Suppressor macrophage treated with lipopolysaccharide for 4 hours (primary cell): ENCODE results near the gene CLEC16A.
A peak's percentile ranks its signal among the peaks of the same experiment; 100 is the strongest.
"Not testable (repeated sequence)": the region's sequence is repeated elsewhere in the genome, so short reads cannot be mapped to it uniquely, and the experiment has no call there.

Experiments
- DNase-seq: peaks from one replicate; pipeline ENCODE4 v3.0.0-alpha.2; 2020

Gene CLEC16A

GRCh38 chr16:10944249-10945064, at the start of gene CLEC16A:
Gene CLEC16A (plus strand): TSS chr16:10944564. CDS start chr16:10944718, 154 bp downstream.
- DNase-seq = peak; percentile 98

- DNase-seq = peak; percentile 57
Observed at GRCh38 chr16:10895053-10895946, 49.1 kb upstream of the CLEC16A start.

GRCh38 chr16:10896165-10896564, 48.2 kb upstream of the CLEC16A start:
- DNase-seq = no peak

- DNase-seq = peak; percentile 78
Observed at GRCh38 chr16:10896723-10897122, 47.6 kb upstream of the CLEC16A start.

- peak; percentile 46 for DNase-seq
Observed at GRCh38 chr16:10897134-10897533, 47.2 kb upstream of the CLEC16A start.

- no peak for DNase-seq
Observed at GRCh38 chr16:10902999-10903398, 41.4 kb upstream of the CLEC16A start.

GRCh38 chr16:10906482-10906881, 37.9 kb upstream of the CLEC16A start:
- no peak for DNase-seq

- no peak for DNase-seq
Observed at GRCh38 chr16:10906914-10907756, 37.2 kb upstream of the CLEC16A start.

GRCh38 chr16:10907757-10908045, 36.7 kb upstream of the CLEC16A start:
- DNase-seq = no peak

GRCh38 chr16:10911267-10911666, 33.1 kb upstream of the CLEC16A start:
- DNase-seq = no peak

GRCh38 chr16:10916534-10916933, 27.8 kb upstream of the CLEC16A start:
- DNase-seq = no peak

- peak; percentile 95 for DNase-seq
Observed at GRCh38 chr16:10918294-10919002, 25.9 kb upstream of the CLEC16A start.

- no peak for DNase-seq
Observed at GRCh38 chr16:10919003-10919351, 25.4 kb upstream of the CLEC16A start.

- no peak for DNase-seq
Observed at GRCh38 chr16:10920726-10921427, 23.5 kb upstream of the CLEC16A start.

- peak; percentile 43 for DNase-seq
Observed at GRCh38 chr16:10921536-10922327, 22.6 kb upstream of the CLEC16A start.

- DNase-seq = peak; percentile 67
Observed at GRCh38 chr16:10922328-10923145, 21.8 kb upstream of the CLEC16A start.

GRCh38 chr16:10923146-10923649, 21.2 kb upstream of the CLEC16A start:
- no peak for DNase-seq

GRCh38 chr16:10923650-10924214, 20.6 kb upstream of the CLEC16A start:
- DNase-seq = no peak

- DNase-seq = not testable (repeated sequence)
Observed at GRCh38 chr16:10925285-10925684, 19.1 kb upstream of the CLEC16A start.
